Measurements from ENCODE around the gene SNCG. TPM values are rescaled to one million over a fixed set of nuclear protein-coding genes. Genes with fewer than 3 reads are reported as not detected.

The SNCG gene
- total RNA-seq, 1 experiment from 2014 or later, result 1.7 TPM

GRCh38 chr10:86960863-86961434 lies 2.5 kb downstream of the SNCG start:
- no peak for DNase-seq (ENCODE audit: low read depth)

GRCh38 chr10:86961481-86962091 lies 3.2 kb downstream of the SNCG start:
- DNase-seq (ENCODE audit: low read depth), result no peak

GRCh38 chr10:86962136-86962980 lies 4.0 kb downstream of the SNCG start:
- no peak for DNase-seq (ENCODE audit: low read depth)

- no peak for DNase-seq (ENCODE audit: low read depth)
These were observed 4.5 kb downstream of the SNCG start for GRCh38 chr10:86962981-86963310.

- no peak for DNase-seq (ENCODE audit: low read depth)
These were observed 5.0 kb downstream of the SNCG start for GRCh38 chr10:86963341-86963919.

- DNase-seq (ENCODE audit: low read depth), result no peak
These were observed 5.9 kb downstream of the SNCG start for GRCh38 chr10:86964061-86964846.

GRCh38 chr10:86964847-86965190 lies 6.4 kb downstream of the SNCG start:
- DNase-seq (ENCODE audit: low read depth), result no peak

- no peak for DNase-seq (ENCODE audit: low read depth)
These were observed 7.7 kb downstream of the SNCG start for GRCh38 chr10:86965986-86966654.

- no peak for DNase-seq (ENCODE audit: low read depth)
These were observed 9.1 kb downstream of the SNCG start for GRCh38 chr10:86967481-86967941.

GRCh38 chr10:86968271-86968993 lies 10.0 kb downstream of the SNCG start, which contains the start of gene ADIRF:
TSS of gene ADIRF (plus strand) at chr10:86968482. CDS start at chr10:86968545, 63 bp downstream.
- no peak for DNase-seq (ENCODE audit: low read depth)

GRCh38 chr10:86968994-86969355 lies 10.6 kb downstream of the SNCG start:
- no peak for DNase-seq (ENCODE audit: low read depth)

GRCh38 chr10:86969421-86970041 lies 11.1 kb downstream of the SNCG start:
- DNase-seq (ENCODE audit: low read depth), result peak; percentile 40

GRCh38 chr10:86970162-86970981 lies 12.0 kb downstream of the SNCG start:
- DNase-seq (ENCODE audit: low read depth), result no peak

GRCh38 chr10:86970982-86971231 lies 12.5 kb downstream of the SNCG start:
- DNase-seq (ENCODE audit: low read depth), result no peak

- DNase-seq (ENCODE audit: low read depth), result peak; percentile 82
These were observed 13.0 kb downstream of the SNCG start for GRCh38 chr10:86971232-86971991.

GRCh38 chr10:86972613-86973380 lies 14.4 kb downstream of the SNCG start:
- no peak for DNase-seq (ENCODE audit: low read depth)

- DNase-seq (ENCODE audit: low read depth), result no peak
These were observed 16.1 kb downstream of the SNCG start for GRCh38 chr10:86974484-86974883.

Data from Daoy (cell line).